HG02852 (cell line): ENCODE data around the gene RMC1.
"Not testable (repeated sequence)": the region's sequence is repeated elsewhere in the genome, so short reads cannot be mapped to it uniquely, and the experiment has no call there.

Experiments
- ATAC-seq: cut with Tn5 transposase; IDR thresholded peaks from one replicate; pipeline ENCODE4 v1.9.1; 2021; ENCODE audit warnings: mild to moderate bottlenecking, moderate library complexity; ENCODE audit not compliant: unreplicated experiment

Gene RMC1

GRCh38 chr18:23503038-23503962 lies at the start of gene RMC1:
Gene RMC1, plus strand, starts transcription at chr18:23503511. Its CDS starts 108 bp downstream, at chr18:23503619.
- peak; percentile 77 for ATAC-seq

- ATAC-seq: peak; percentile 13
Measured at GRCh38 chr18:23453680-23454058, 49.6 kb upstream of the RMC1 start.

GRCh38 chr18:23456835-23457234 lies 46.5 kb upstream of the RMC1 start:
- ATAC-seq: no peak

GRCh38 chr18:23458830-23459529 lies 44.3 kb upstream of the RMC1 start:
- no peak for ATAC-seq

GRCh38 chr18:23459530-23459921 lies 43.8 kb upstream of the RMC1 start:
- no peak for ATAC-seq

- ATAC-seq: no peak
Measured at GRCh38 chr18:23460285-23461273, 42.7 kb upstream of the RMC1 start.

GRCh38 chr18:23462876-23463275 lies 40.4 kb upstream of the RMC1 start:
- no peak for ATAC-seq

GRCh38 chr18:23468753-23469459 lies 34.4 kb upstream of the RMC1 start:
- no peak for ATAC-seq

- no peak for ATAC-seq
Measured at GRCh38 chr18:23470620-23471387, 32.5 kb upstream of the RMC1 start.

GRCh38 chr18:23471486-23471885 lies 31.8 kb upstream of the RMC1 start:
- ATAC-seq: no peak

- ATAC-seq: no peak
Measured at GRCh38 chr18:23479829-23480505, 23.3 kb upstream of the RMC1 start.

GRCh38 chr18:23484561-23485182 lies 18.6 kb upstream of the RMC1 start:
- no peak for ATAC-seq

- no peak for ATAC-seq
Measured at GRCh38 chr18:23485386-23485785, 17.9 kb upstream of the RMC1 start.

GRCh38 chr18:23487738-23488570 lies 15.4 kb upstream of the RMC1 start:
- peak; percentile 73 for ATAC-seq

- not testable (repeated sequence) for ATAC-seq
Measured at GRCh38 chr18:23489586-23489985, 13.7 kb upstream of the RMC1 start.

- ATAC-seq: no peak
Measured at GRCh38 chr18:23493654-23494053, 9.7 kb upstream of the RMC1 start.

GRCh38 chr18:23494992-23495391 lies 8.3 kb upstream of the RMC1 start:
- ATAC-seq: no peak
